ENCODE results near the gene GLT1D1. TPM values are rescaled to one million over a fixed set of nuclear protein-coding genes. Genes with fewer than 3 reads are reported as not detected.

Gene GLT1D1
- polyA plus RNA-seq, 1 of the 3 experiments (the other 2 are of a cell fraction) = 0.05 TPM

- Histone ChIP-seq H2AFZ (ENCODE audit: low read depth) (no peak overlapping the region), H3K4me3 (ENCODE audit: low read depth in 2 of 2, low read length in 1 of 2) (no peak overlapping the region), H3K79me2 (ENCODE audit: insufficient read depth) (no peaks in the 10 kb centered on the region), H3F3A (replicated peaks; ENCODE audit: insufficient read depth) (no peaks in the 10 kb centered on the region), H3K4me2 (no peak overlapping the region), H4K20me1 (ENCODE audit: insufficient read depth) (no peaks in the 10 kb centered on the region), H3K9me2 (no peaks in the 10 kb centered on the region), H3K27ac (ENCODE audit: low read depth in 2 of 2, low read length in 1 of 2) (no peak overlapping the region), H3K4me1 (ENCODE audit: control insufficient read depth in 1 of 2, insufficient read depth in 2 of 2, low read depth in 1 of 2, low read length in 1 of 2) (no peaks in the 10 kb centered on the region), H3K9me3 (no peaks in the 10 kb centered on the region), H3K36me3 (replicated peaks in 1 of 2; ENCODE audit: control insufficient read depth in 1 of 2, insufficient read depth in 2 of 2, low read length in 1 of 2) (no peaks in the 10 kb centered on the region), H3K9ac (no peak overlapping the region), H3K27me3 (ENCODE audit: insufficient read depth) (no peaks in the 10 kb centered on the region)
- DNase-seq = no peak
- 43% methylated on average over 5 of the region's 5 CpGs for WGBS (ENCODE audit: low lambda C conversion rate)
- TF ChIP-seq CTCF (IDR thresholded peaks at IDR 0.05) (no peak), GABPA (IDR thresholded peaks at IDR 0.05; ENCODE audit: low read depth) (no peak), EZH2phosphoT487 (IDR thresholded peaks at IDR 0.05; ENCODE audit: borderline replicate concordance, low read depth) (no peak), SIN3A (IDR thresholded peaks at IDR 0.05; ENCODE audit: borderline replicate concordance, low read depth, low read length) (no peak), ELF1 (IDR thresholded peaks at IDR 0.05) (no peak), RFX5 (IDR thresholded peaks at IDR 0.05; ENCODE audit: low read length) (no peak), NFIC (IDR thresholded peaks at IDR 0.05; ENCODE audit: borderline replicate concordance) (no peak), TAF1 (IDR thresholded peaks at IDR 0.05; ENCODE audit: borderline replicate concordance, low read depth, low read length) (no peak), RAD21 (IDR thresholded peaks at IDR 0.05; ENCODE audit: low read length) (no peak), JUND (IDR thresholded peaks at IDR 0.05) (no peak), REST (IDR thresholded peaks at IDR 0.05; ENCODE audit: low read depth, low read length) (no peak), FOXJ3 (CRISPR knock-in tag; IDR thresholded peaks at IDR 0.05) (no peak), YY1 (IDR thresholded peaks at IDR 0.05; ENCODE audit: low read depth) (no peak), TEAD4 (IDR thresholded peaks at IDR 0.05; ENCODE audit: borderline replicate concordance, insufficient read depth) (no peak), EP300 (IDR thresholded peaks at IDR 0.05; ENCODE audit: borderline replicate concordance in 1 of 2, low read depth in 1 of 2, low read length in 1 of 2) (no peak), MEF2A (IDR thresholded peaks at IDR 0.05; ENCODE audit: borderline replicate concordance, low read depth) (no peak), RXRA (IDR thresholded peaks at IDR 0.05; ENCODE audit: borderline replicate concordance, low read depth) (no peak)
- TF ChIP-seq, protein P1, sequence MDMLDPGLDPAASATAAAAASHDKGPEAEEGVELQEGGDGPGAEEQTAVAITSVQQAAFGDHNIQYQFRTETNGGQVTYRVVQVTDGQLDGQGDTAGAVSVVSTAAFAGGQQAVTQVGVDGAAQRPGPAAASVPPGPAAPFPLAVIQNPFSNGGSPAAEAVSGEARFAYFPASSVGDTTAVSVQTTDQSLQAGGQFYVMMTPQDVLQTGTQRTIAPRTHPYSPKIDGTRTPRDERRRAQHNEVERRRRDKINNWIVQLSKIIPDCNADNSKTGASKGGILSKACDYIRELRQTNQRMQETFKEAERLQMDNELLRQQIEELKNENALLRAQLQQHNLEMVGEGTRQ (IDR thresholded peaks at IDR 0.05; ENCODE audit: borderline replicate concordance, low read depth, low read length) = no peak
- ChIA-PET CTCF (interaction anchor here (0.9 kb wide), 1 partner anchor 35 kb away, joined by 3 read pairs; no protein-coding TSS in a partner anchor), POLR2A (no interaction called here)
Observed at GRCh38 chr12:128872303-128872702, 19.0 kb downstream of the GLT1D1 start.
